ENCODE measurements around the gene NEK3.
"Not testable (repeated sequence)": the region's sequence is repeated elsewhere in the genome, so short reads cannot be mapped to it uniquely, and the experiment has no call there.

DNA sequence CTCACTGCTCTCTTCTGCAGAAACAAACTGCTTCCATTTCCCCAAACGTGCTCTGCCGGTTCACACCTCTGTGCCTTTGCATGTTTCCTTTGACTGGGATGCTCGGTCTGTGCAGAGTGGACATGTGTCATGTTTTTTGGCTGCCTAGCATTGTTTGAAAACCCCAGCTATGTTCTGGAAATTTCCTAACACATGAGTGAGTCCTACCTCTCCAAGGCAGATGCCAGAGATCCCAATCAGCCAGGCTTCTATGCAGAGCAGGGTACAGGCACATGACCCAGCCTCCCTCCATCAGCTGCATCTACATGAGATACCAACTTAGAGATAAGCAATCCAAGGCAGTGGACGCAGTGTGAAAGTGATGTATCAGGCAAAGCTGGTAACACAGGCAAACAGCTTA is 45.1 kb upstream of the NEK3 start:
- TF ChIP-seq, protein P1, sequence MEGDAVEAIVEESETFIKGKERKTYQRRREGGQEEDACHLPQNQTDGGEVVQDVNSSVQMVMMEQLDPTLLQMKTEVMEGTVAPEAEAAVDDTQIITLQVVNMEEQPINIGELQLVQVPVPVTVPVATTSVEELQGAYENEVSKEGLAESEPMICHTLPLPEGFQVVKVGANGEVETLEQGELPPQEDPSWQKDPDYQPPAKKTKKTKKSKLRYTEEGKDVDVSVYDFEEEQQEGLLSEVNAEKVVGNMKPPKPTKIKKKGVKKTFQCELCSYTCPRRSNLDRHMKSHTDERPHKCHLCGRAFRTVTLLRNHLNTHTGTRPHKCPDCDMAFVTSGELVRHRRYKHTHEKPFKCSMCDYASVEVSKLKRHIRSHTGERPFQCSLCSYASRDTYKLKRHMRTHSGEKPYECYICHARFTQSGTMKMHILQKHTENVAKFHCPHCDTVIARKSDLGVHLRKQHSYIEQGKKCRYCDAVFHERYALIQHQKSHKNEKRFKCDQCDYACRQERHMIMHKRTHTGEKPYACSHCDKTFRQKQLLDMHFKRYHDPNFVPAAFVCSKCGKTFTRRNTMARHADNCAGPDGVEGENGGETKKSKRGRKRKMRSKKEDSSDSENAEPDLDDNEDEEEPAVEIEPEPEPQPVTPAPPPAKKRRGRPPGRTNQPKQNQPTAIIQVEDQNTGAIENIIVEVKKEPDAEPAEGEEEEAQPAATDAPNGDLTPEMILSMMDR (IDR thresholded peaks at IDR 0.05) = not testable (repeated sequence)
- not testable (repeated sequence) for TF ChIP-seq EP300 (IDR thresholded peaks at IDR 0.05)

Data from upper lobe of left lung (tissue), 4 donors.